Kidney capillary endothelial cell (primary cell): ENCODE measurements around the gene KANSL1.
A peak's percentile ranks its signal among the peaks of the same experiment; 100 is the strongest.
"Not testable (repeated sequence)": the region's sequence is repeated elsewhere in the genome, so short reads cannot be mapped to it uniquely, and the experiment has no call there.

Experiments used
- DNase-seq: peaks from one replicate; pipeline ENCODE4 v3.0.0-alpha.2; 2018; ENCODE audit warnings: low spot score

The KANSL1 gene

GRCh38 chr17:46192189-46192438 is 1.1 kb downstream of the KANSL1 start:
- no peak for DNase-seq

GRCh38 chr17:46191322-46192188 is 1.7 kb downstream of the KANSL1 start:
- DNase-seq = peak; percentile 44

- no peak for DNase-seq
Measured at GRCh38 chr17:46190763-46191162, 2.5 kb downstream of the KANSL1 start.

GRCh38 chr17:46186827-46187235 is 6.4 kb downstream of the KANSL1 start:
- DNase-seq = not testable (repeated sequence)

- no peak for DNase-seq
Measured at GRCh38 chr17:46184696-46185095, 8.5 kb downstream of the KANSL1 start.

GRCh38 chr17:46183383-46183782 is 9.8 kb downstream of the KANSL1 start:
- DNase-seq = not testable (repeated sequence)

- DNase-seq = no peak
Measured at GRCh38 chr17:46182961-46183360, 10.3 kb downstream of the KANSL1 start.

GRCh38 chr17:46181940-46182339 is 11.3 kb downstream of the KANSL1 start:
- DNase-seq = no peak

GRCh38 chr17:46181316-46181715 is 11.9 kb downstream of the KANSL1 start:
- DNase-seq = not testable (repeated sequence)

- no peak for DNase-seq
Measured at GRCh38 chr17:46180892-46181274, 12.3 kb downstream of the KANSL1 start.

GRCh38 chr17:46180185-46180891 is 12.9 kb downstream of the KANSL1 start:
- not testable (repeated sequence) for DNase-seq

GRCh38 chr17:46179375-46179999 is 13.7 kb downstream of the KANSL1 start:
- DNase-seq = no peak

- no peak for DNase-seq
Measured at GRCh38 chr17:46178550-46179214, 14.5 kb downstream of the KANSL1 start.

GRCh38 chr17:46176975-46177374 is 16.3 kb downstream of the KANSL1 start:
- no peak for DNase-seq

- DNase-seq = no peak
Measured at GRCh38 chr17:46175891-46176290, 17.3 kb downstream of the KANSL1 start.

GRCh38 chr17:46173153-46173552 is 20.1 kb downstream of the KANSL1 start:
- no peak for DNase-seq

- no peak for DNase-seq
Measured at GRCh38 chr17:46171939-46172338, 21.3 kb downstream of the KANSL1 start.

- DNase-seq = no peak
Measured at GRCh38 chr17:46170639-46171429, 22.4 kb downstream of the KANSL1 start.

GRCh38 chr17:46169913-46170638 is 23.2 kb downstream of the KANSL1 start:
- no peak for DNase-seq

GRCh38 chr17:46167826-46168569 is 25.2 kb downstream of the KANSL1 start:
- no peak for DNase-seq
